ENCODE measurements around the gene C5orf22.

The C5orf22 gene

DNA sequence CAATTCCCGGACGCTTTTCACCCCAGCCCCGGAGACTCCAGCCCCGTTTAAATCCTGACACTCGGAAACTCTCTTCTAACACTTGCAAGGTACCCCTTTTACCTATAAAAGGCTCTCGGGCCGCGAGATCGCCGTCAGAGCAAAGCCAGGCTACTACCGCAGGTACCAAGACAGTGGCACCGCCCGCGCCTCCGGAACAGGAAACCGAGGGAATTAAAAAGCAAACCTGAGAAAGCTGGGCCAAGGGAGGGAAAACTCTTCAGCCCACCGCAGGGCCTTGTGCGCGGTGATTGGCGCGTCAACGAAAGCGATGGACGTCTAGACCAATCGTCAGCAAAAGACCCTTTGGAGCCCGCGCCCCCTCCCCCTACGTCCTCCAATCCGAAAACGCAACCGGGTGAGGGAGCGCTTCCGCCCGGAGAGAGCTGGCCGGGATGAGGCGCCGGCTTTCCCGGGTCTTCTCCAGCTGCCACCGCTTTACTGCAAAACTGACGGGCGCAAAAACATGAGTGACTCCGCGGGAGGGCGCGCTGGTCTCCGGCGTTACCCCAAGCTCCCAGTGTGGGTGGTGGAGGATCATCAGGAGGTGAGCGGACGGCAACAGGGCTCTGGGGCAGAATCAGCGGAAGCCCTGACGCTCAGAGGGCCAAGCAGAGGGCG is at the start of gene C5orf22, which contains the start of gene DROSHA:
Gene C5orf22 (plus strand): TSS at position 414 of the 660 bp plus-strand sequence. CDS start 92 bp downstream, at position 506.
Gene DROSHA (minus strand): TSS at position 206 of the 660 bp plus-strand sequence. CDS start 3,034 bp downstream, outside the sequence.
- DNase-seq: peak; percentile 96

GRCh38 chr5:31485376-31486207 is 46.5 kb upstream of the C5orf22 start:
- DNase-seq: no peak

GRCh38 chr5:31486441-31486840 is 45.7 kb upstream of the C5orf22 start:
- no peak for DNase-seq

DNA sequence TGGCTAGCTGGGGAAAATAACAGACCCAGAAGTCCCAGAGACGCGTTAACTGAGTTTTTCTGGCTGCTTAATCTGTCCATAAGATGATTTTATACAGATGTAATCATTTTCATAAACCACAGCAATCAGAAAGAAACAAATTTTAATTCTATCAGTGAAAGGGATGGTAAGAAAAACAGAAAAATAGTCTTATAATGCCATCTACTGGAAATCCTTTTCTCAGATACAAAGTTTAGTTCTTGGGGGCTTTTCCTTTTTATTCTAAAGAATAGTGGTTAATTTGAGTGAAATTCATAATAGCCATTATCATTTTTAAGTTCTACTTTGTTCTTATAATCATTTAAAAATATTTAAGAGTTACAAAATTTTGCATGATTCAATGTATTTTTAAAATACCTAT is 44.6 kb upstream of the C5orf22 start:
- no peak for DNase-seq

DNA sequence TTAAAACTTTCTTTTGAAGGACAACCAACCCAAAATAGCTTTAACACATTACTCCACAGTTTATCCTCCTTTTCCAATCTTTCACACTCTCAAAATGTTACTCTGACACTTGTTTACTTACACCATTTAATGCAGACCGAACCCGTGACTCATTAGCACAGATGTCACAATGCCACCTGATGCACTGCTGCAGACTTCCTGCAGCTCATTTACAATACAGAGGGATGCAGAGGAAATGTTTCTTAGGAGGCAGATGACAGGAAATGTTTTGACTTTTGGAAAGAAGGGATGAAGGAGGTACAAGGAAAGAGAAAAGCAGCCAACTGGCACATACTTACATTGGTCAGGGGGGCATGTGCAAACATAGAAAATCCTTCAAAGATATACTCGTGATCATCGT is 39.2 kb upstream of the C5orf22 start:
- no peak for DNase-seq

- no peak for DNase-seq
These were observed 36.8 kb upstream of the C5orf22 start for GRCh38 chr5:31495336-31495735.

- DNase-seq: no peak
These were observed 35.8 kb upstream of the C5orf22 start for GRCh38 chr5:31496301-31496700.

DNA sequence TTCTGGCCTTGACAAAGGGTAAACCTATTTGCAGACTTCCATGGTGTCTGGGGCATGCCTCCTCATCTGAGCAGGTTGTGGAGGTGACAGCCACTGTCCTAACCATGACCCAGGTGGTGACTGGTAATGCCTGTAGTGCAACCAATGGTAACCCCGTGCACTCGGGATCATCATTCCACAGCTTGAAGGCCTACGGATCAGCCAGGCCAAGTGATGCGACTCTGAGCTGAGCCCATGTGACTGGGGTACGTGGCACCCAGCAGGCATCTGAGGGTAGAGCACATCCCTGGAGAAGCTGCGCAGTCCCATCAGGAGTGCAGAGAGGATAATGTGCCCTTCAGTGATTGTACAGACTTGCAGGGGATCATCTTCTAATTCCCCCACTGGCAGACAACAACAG is 35.2 kb upstream of the C5orf22 start:
- DNase-seq: no peak

GRCh38 chr5:31500256-31500655 is 31.8 kb upstream of the C5orf22 start:
- DNase-seq: no peak

DNA sequence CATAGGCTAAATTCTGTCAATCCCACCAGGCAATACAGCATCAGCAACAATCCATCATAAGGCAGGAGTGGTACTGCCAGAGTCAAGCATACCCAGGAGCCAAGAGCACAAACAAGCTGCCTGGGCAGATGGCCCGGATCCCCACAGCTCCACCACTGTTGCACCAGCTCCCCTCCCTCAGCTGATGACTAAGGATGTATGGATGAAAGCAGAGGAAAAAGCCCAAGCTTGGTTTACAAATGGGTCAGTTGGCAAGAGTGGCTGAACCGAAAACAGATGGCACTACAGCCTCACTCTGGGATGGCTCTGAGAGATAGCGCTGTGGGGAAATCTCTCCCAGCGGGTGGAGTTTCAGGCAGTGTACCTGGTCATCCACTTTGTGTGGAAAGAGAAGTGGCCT is 29.6 kb upstream of the C5orf22 start:
- DNase-seq: no peak

DNA sequence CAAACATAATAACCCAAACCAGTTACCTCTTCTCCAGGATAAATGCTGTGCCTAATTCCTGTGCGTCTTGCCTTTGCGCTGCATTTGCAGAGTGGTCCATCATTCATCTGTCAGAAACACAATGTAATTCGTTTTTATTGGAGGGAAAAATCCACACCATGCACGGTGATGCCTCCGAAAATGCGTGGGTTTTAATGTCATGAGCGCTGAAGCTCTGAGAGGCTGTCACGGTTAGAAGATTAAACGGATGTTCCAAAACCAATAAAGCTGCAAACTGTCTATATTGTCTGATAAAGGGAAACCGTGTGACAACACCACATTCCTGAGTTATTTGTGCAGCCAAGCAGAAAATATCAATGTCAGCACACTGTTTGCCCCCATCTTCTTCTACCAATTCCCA is 27.6 kb upstream of the C5orf22 start:
- DNase-seq: no peak

- no peak for DNase-seq
These were observed 20.8 kb upstream of the C5orf22 start for GRCh38 chr5:31511305-31511704.

DNA sequence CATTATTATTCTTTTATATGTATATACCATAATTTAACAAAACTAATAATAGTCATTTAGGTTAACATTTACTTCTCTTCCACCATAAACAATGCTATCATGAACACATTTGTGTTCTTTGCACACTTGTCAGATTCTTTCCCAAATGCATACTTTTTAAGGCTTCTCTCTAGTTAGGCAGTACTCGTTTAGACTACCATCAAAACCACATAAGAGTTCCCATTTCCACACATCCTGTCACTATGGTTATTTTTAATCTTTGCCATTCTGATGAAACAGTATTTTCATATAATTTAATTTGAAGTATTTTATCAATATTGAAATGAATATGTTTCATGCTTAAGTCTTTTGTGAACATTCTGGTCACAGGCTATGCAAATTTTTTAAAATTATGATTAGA is 15.3 kb upstream of the C5orf22 start:
- DNase-seq: no peak

DNA sequence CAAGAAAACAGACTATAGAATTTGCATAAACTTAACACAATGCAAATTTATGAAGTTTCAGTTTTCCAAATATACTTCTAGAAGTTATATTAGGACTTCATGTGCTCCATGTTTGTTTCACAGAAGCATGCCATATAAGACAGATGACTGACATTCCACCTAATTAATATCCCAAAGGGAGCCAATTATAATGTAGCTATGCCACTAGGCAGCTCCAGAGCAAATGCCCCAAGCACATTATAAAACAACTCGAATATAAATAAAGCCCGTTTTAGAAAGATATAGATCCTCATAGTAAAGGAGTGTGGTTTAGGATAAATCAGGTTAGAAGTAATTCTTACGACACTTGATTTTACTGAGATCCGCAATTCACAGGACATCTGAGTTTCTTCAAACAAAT is 9.1 kb upstream of the C5orf22 start:
- DNase-seq: no peak

DNA sequence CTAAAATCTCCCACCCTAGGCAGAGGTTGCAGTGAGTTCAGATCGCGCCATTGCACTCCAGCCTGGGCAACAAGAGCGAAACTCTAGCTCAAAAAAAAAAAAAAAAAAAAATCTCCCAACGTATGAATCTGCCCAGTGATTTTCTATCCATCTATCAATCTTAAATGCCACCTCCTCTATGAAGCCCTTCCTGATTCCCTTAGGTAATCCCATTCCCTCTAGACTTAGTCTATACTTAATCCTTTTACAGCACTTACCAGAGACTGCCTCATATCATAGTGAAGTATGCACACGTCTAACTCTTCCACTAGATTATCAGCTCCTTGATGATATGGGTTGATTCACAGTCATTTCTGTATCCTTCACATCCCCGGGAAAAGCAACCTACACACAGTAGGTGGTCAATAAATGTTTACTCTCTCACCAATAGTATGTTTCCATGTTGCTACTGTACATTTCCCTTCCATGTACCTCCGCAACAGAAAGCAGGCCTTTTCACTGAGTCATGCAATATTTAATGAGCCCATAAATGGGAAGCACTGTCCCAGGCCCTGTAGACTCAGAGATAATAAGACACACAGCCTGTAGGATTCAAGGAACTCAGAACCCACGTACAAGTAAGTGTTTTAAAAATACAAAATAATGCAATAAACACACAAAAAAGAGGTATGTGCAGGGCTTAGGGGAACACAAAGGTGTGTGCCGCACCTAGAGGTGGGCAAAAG is 1.4 kb upstream of the C5orf22 start:
- DNase-seq: no peak

DNA sequence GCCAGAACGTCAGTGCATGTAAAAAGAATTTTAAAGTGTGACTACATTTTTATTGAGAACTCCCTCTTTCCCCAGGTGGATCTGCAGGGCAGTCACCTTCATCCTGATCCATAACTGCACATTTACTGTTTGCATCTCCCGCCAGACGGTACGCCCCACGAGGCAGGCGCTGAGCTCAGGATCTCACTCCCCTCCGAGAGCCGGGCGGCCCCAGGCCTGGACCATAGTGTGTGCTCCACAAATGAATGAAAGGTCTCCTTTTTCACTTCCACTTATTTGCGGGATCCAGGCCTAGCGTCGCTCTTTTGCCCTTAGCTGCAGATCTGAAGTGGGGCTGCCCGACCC is 586 bp upstream of the C5orf22 start:
- peak; percentile 49 for DNase-seq

DNA sequence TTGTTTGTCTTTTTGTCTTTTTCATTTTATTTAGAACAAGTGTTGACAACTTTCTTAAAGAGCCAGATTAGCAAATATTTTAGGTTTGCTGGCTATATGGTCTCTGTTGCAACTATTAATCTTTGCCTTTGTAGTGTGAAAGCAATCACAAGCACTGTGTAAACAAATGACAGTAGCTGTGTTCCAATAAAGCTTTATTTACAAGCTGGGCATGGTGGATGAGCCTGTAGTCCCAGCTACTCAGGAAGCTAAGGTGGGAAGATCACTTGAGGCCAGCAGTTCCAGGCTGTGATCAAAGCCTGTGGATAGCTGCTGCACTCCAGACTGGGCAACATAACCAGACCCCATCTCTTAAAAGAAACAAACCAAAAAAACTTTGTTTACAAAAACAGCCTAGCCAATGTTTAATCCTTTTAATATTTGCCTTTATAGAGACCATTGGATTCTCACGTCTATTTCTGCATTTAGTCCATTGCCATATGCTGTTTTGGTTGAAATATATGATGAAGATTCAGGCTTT is 2.5 kb downstream of the C5orf22 start:
- no peak for DNase-seq

DNA sequence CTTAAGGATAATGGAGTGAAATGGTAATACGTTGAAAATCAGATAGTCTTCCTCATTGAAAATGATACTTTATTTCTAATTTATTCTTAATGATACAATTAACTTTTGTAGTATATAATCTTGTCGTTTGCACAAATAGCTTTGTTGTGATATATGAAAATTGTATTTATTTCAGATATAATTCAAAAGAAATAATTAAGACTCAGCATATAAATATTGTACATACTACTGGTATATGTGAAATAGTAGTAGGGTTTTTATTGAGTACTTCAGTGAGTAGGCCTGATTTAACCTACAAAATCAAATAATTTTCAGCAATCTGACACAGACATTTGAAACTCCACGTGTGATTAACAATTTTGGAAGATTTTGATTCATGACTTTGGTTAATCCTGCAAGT is 4.8 kb downstream of the C5orf22 start:
- DNase-seq: no peak

DNA sequence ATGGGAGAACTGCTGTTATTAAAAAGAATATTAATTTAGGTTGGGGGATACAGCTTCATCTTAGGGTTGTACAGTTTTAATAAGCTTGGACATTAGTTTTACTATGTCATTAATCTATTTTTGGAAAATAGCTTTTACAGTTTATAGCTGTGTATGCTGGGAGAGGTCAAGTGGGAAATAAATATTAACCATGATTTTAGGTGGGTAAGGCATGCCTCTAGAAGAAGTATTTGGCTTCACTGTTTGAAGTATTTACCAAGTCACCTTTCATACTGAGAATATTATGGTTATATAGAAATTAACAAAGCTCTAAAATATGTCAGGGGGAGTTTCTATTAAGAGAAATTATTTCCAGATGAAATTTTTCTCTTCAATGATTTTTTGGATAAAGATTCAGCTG is 5.2 kb downstream of the C5orf22 start:
- DNase-seq: no peak

- DNase-seq: no peak
These were observed 5.8 kb downstream of the C5orf22 start for GRCh38 chr5:31537851-31538250.

DNA sequence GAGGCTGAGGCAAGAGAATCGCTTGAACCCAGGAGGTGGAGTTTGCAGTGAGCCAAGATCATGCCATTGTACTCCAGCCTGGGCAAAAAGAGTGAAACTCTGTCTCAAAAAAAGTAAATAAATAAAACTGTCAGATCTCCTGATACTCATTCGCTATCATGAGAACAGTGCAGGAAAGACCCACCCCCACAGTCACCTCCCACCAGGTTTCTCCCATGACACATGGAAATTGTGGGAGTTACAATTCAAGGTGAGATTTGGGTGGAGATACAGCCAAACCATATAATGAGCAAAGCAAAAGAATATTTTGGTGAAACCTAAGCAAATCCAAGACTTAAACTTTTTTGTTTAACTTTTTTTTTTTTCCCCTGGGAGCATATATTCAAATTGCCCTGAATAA is 17.0 kb downstream of the C5orf22 start:
- peak; percentile 12 for DNase-seq

- DNase-seq: no peak
These were observed 19.8 kb downstream of the C5orf22 start for GRCh38 chr5:31551878-31552277.

DNA sequence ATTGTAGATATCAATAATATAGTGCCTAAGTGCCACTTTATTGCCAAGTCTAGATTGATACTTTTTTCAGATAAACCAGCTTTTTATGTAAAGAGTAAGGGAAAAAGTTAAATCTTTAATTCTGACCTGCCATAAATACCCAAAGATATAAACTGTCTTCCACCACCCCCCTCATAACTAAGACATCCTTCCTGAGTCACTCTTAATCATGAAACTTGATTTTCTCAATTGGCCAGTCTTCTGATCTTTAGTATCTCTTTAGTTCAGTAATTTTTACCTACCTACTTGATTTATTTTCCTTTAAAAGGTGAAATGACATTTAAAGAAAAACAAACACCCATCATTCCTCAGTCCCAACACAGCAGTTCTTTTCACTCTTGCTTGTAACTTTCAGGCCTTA is 21.8 kb downstream of the C5orf22 start:
- no peak for DNase-seq

- DNase-seq: no peak
These were observed 22.5 kb downstream of the C5orf22 start for GRCh38 chr5:31554552-31554951.

All from activated CD4-positive, alpha-beta T cell treated with anti-CD3 and anti-CD28 coated beads for 48 hours (primary cell).